Measurements from ENCODE around the gene GAPVD1. TPM values are rescaled to one million over a fixed set of nuclear protein-coding genes. Genes with fewer than 3 reads are reported as not detected.

Gene GAPVD1
- total and polyA plus RNA-seq, 4 donors: 10.6 to 138 (median 35.2) TPM

DNA sequence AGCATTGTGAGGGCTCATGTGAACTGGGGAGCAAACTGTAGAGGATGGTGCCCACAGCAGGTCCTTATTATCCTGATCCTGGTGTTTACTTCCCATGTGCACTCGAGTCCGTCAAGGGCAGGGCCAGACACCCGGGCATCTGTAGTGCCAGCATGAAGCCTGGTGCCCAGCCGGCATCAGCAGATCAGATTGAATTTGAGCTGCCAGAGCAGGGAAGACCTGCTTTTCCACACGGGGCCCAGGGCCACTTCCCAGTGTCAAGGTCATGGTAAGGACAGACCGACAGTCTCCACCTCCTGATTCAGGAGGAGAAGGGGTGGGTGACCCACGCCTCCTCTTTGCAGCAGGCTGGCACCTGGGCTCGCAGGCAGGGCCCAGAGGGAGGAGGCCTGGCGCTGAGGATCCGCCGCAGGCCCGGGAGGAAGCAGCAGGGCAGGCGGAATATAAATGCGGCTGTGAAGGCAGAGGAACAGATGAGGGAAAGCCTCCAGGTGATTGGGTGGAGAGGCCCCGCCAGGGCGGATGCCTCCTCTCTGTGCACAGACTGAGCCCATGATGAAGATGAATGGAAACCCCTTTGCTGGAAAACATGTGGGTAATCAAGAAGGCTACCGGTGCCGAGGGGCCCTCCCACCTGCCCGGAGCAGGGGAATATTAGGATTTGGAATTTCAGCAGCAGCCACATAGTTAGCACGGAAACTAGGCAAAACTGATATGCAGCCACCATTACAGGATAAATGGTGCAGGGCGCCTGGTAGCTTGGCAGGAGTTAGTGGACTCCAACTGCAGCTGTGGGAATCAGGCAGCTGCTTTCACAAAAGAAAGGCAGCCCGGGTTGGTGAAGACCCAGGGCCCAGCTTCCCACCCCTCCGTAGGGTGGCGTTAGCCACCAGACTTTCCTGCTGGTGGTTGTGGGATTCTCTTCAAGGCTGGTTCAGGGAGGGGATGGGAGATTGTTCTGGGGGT is 114.9 kb downstream of the GAPVD1 start:
- no peak overlapping the region for H3K4me3 ChIP-seq
- H3K4me1 ChIP-seq (ENCODE audit: control insufficient read depth in 5 of 5, insufficient read depth in 5 of 5, low read length in 5 of 5): peaks cover 0 to 10% (median 0%) of the 10 kb centered on the region in 5 donors
- H3K9me3 ChIP-seq (ENCODE audit: control insufficient read depth in 4 of 4, insufficient read depth in 3 of 4, low read length in 3 of 4): no peaks in the 10 kb centered on the region
- ATAC-seq (ENCODE audit: insufficient read depth, low FRiP score): no peak
- DNase-seq: no peak
- no peak overlapping the region for H3K9ac ChIP-seq (ENCODE audit: insufficient read depth in 1 of 2, low read length in 2 of 2)
- 74 to 86% methylated on average over 24 of the region's 24 CpGs for WGBS, 2 donors
- H3K27ac ChIP-seq (ENCODE audit: low read depth in 1 of 2, low read length in 1 of 2): no peak overlapping the region
- peaks cover 0 to 2% (median 0%) of the 10 kb centered on the region in 3 donors for H3K27me3 ChIP-seq (ENCODE audit: control insufficient read depth in 3 of 3, insufficient read depth in 3 of 3, low read length in 2 of 3)
- no peak for TF ChIP-seq CTCF (IDR thresholded peaks at IDR 0.05; ENCODE audit: control extremely low read depth, extremely low read depth)
- H3K36me3 ChIP-seq (ENCODE audit: control insufficient read depth in 4 of 4, insufficient read depth in 4 of 4, low read length in 4 of 4): no peaks in the 10 kb centered on the region

DNA sequence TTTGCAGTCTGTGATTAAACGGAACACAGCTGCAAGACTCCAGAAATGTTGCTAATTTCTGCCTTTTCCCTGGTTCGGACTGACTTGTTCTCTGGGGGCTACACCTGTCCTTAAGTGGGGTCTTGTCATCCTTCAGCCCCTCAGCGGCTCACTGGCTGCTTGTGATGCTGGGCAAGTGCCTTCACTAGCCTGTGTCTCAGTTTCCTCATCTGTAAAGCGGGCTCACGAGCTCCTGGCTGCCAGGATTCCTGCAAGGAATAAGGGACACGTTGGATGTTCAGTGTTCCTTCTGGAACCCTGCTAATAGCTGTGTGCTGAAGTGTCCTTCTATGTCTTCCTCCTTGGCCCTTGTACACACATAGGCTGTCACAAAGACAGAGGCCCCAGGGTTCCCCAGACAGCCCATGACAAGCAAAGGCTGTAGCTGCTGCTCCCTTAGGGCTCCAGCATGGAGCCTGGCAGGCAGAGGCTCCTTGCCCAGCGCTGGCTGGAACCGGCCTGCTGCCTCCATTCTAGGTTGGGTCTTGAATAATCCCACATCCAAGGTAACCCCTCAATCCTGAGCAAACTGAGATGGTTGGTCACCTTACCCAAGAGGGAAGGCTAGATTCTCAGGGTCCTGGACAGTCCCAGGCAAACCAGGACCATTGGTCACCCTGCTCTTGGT is 116.1 kb downstream of the GAPVD1 start:
- Histone ChIP-seq H3K4me1 (ENCODE audit: control insufficient read depth in 5 of 5, insufficient read depth in 5 of 5, low read length in 5 of 5) (peaks cover 0 to 10% (median 0%) of the 10 kb centered on the region in 5 donors), H3K9me3 (ENCODE audit: control insufficient read depth in 4 of 4, insufficient read depth in 3 of 4, low read length in 3 of 4) (no peaks in the 10 kb centered on the region), H3K27ac (ENCODE audit: low read depth in 1 of 2, low read length in 1 of 2) (no peak overlapping the region), H3K4me3 (no peak overlapping the region), H3K36me3 (ENCODE audit: control insufficient read depth in 4 of 4, insufficient read depth in 4 of 4, low read length in 4 of 4) (no peaks in the 10 kb centered on the region), H3K9ac (ENCODE audit: insufficient read depth in 1 of 2, low read length in 2 of 2) (no peak overlapping the region), H3K27me3 (ENCODE audit: control insufficient read depth in 3 of 3, insufficient read depth in 3 of 3, low read length in 2 of 3) (peaks cover 0 to 2% (median 0%) of the 10 kb centered on the region in 3 donors)
- TF ChIP-seq CTCF (IDR thresholded peaks at IDR 0.05; ENCODE audit: control extremely low read depth, extremely low read depth): no peak
- ATAC-seq (ENCODE audit: insufficient read depth, low FRiP score) (no peak), DNase-seq (no peak)
- 68 to 95% methylated on average over 8 of the region's 8 CpGs for WGBS, 2 donors

- H3K4me1 ChIP-seq (ENCODE audit: control insufficient read depth in 5 of 5, insufficient read depth in 5 of 5, low read length in 5 of 5): peaks cover 0 to 10% (median 0%) of the 10 kb centered on the region in 5 donors
- H3K27ac ChIP-seq (ENCODE audit: low read depth in 1 of 2, low read length in 1 of 2): no peak overlapping the region
- H3K9me3 ChIP-seq (ENCODE audit: control insufficient read depth in 4 of 4, insufficient read depth in 3 of 4, low read length in 3 of 4): no peaks in the 10 kb centered on the region
- H3K9ac ChIP-seq (ENCODE audit: insufficient read depth in 1 of 2, low read length in 2 of 2): no peak overlapping the region
- 65 to 75% methylated on average over 9 of the region's 9 CpGs for WGBS, 2 donors
- no peak for TF ChIP-seq CTCF (IDR thresholded peaks at IDR 0.05; ENCODE audit: control extremely low read depth, extremely low read depth)
- no peak for DNase-seq
- peaks cover 0 to 2% (median 0%) of the 10 kb centered on the region in 3 donors for H3K27me3 ChIP-seq (ENCODE audit: control insufficient read depth in 3 of 3, insufficient read depth in 3 of 3, low read length in 2 of 3)
- H3K4me3 ChIP-seq: no peak overlapping the region
- no peak for ATAC-seq (ENCODE audit: insufficient read depth, low FRiP score)
- no peaks in the 10 kb centered on the region for H3K36me3 ChIP-seq (ENCODE audit: control insufficient read depth in 4 of 4, insufficient read depth in 4 of 4, low read length in 4 of 4)
These were observed 117.2 kb downstream of the GAPVD1 start for GRCh38 chr9:125378778-125379177.
